ENCODE measurements around the gene STX18. TPM values are rescaled to one million over a fixed set of nuclear protein-coding genes. Genes with fewer than 3 reads are reported as not detected.

Gene STX18
- total RNA-seq, 1 experiment from 2014 or later = 20.9 TPM

GRCh38 chr4:4446434-4446833 lies 95.4 kb downstream of the STX18 start:
- no peak overlapping the region for H3K9ac ChIP-seq (ENCODE audit: extremely low read depth, insufficient read length, low read length)
- no peaks in the 10 kb centered on the region for H3K79me1 ChIP-seq (ENCODE audit: insufficient read depth, low read depth, low read length, poor library complexity, severe bottlenecking)

More at GRCh38 chr4:4446434-4446833, 95.4 kb downstream of the STX18 start:
- peaks cover 7 to 9% of the 10 kb centered on the region in 2 experiments; a peak in 3 of 4 replicates for H3K4me1 Mint-ChIP-seq
- Histone ChIP-seq H2BK15ac (ENCODE audit: low read depth, low read length) (no peak overlapping the region), H3K18ac (ENCODE audit: insufficient read length, low read depth, low read length) (no peak overlapping the region), H3K56ac (ENCODE audit: insufficient read length, low read depth, low read length) (no peak overlapping the region), H3K4ac (ENCODE audit: low read depth, low read length) (no peak overlapping the region), H3K14ac (ENCODE audit: insufficient read depth, low read length) (no peak overlapping the region), H2AK5ac (ENCODE audit: insufficient read length, low read length) (no peak overlapping the region), H3K4me2 (ENCODE audit: insufficient read depth, insufficient read length, low read length) (no peak overlapping the region), H3K27me3 (ENCODE audit: insufficient read depth, low read length) (no peaks in the 10 kb centered on the region), H2BK12ac (ENCODE audit: insufficient read length, low read depth, low read length) (no peak overlapping the region), H3K4me1 (ENCODE audit: insufficient read depth, low read length) (peaks cover 2% of the 10 kb centered on the region; the same call in 1 of the 2 replicates), H4K8ac (replicated peaks; ENCODE audit: insufficient read length, low read depth, low read length) (no peak overlapping the region), H3K23ac (ENCODE audit: insufficient read length, low read depth, low read length) (no peak overlapping the region), H3T11ph (ENCODE audit: low read length) (no peak overlapping the region), H3K27ac (ENCODE audit: insufficient read length, low read depth, low read length) (no peak overlapping the region), H3K79me2 (ENCODE audit: insufficient read depth, low read length) (no peaks in the 10 kb centered on the region), H2BK5ac (ENCODE audit: insufficient read length, low read length) (no peak overlapping the region), H3K9me3 (ENCODE audit: control insufficient read depth, low read depth, low read length) (no peaks in the 10 kb centered on the region), H2AFZ (ENCODE audit: low read length) (no peak overlapping the region), H2BK20ac (ENCODE audit: low read depth, low read length, poor library complexity, severe bottlenecking) (no peak overlapping the region), H4K5ac (ENCODE audit: insufficient read length, low read depth, low read length) (no peak overlapping the region), H4K20me1 (ENCODE audit: control insufficient read depth, insufficient read depth, insufficient read length) (no peaks in the 10 kb centered on the region), H4K91ac (ENCODE audit: insufficient read length, low read depth, low read length) (no peak overlapping the region), H3K23me2 (ENCODE audit: insufficient read length, low read depth, low read length, poor library complexity, severe bottlenecking) (no peaks in the 10 kb centered on the region), H2BK120ac (ENCODE audit: low read depth, low read length, poor library complexity, severe bottlenecking) (no peak overlapping the region)
- no peak for TF ChIP-seq CTCF (conservative IDR thresholded peaks at IDR 0.05)
- H3K27ac Mint-ChIP-seq = no peak overlapping the region
- no peak overlapping the region for H3K4me3 Mint-ChIP-seq
- no peak for DNase-seq
- H3K9me3 Mint-ChIP-seq = no peaks in the 10 kb centered on the region
- peaks cover 0 to 1% (median 0%) of the 10 kb centered on the region in 3 experiments; a peak in 1 of 7 replicates for H3K36me3 Mint-ChIP-seq (ENCODE audit: insufficient read depth in 1 of 3, low read depth in 3 of 3)
- no peaks in the 10 kb centered on the region for H3K27me3 Mint-ChIP-seq (ENCODE audit: low read depth)
